ENCODE measurements around the gene LPP.

GRCh38 chr3:188667926-188668325, 514.0 kb downstream of the LPP start:
- TF ChIP-seq, protein P1, sequence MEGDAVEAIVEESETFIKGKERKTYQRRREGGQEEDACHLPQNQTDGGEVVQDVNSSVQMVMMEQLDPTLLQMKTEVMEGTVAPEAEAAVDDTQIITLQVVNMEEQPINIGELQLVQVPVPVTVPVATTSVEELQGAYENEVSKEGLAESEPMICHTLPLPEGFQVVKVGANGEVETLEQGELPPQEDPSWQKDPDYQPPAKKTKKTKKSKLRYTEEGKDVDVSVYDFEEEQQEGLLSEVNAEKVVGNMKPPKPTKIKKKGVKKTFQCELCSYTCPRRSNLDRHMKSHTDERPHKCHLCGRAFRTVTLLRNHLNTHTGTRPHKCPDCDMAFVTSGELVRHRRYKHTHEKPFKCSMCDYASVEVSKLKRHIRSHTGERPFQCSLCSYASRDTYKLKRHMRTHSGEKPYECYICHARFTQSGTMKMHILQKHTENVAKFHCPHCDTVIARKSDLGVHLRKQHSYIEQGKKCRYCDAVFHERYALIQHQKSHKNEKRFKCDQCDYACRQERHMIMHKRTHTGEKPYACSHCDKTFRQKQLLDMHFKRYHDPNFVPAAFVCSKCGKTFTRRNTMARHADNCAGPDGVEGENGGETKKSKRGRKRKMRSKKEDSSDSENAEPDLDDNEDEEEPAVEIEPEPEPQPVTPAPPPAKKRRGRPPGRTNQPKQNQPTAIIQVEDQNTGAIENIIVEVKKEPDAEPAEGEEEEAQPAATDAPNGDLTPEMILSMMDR (conservative IDR thresholded peaks at IDR 0.05; ENCODE audit: low read depth, low read length) = no peak
- no peak for TF ChIP-seq POLR2A (IDR thresholded peaks at IDR 0.05; ENCODE audit: low read depth, low read length)
